SH-SY5Y (cell line): ENCODE results near the gene FEM1C.

Source experiments
- GATA2 ChIP-seq: IDR thresholded peaks from 2 replicates; pipeline ENCODE4 v1.6.1; 2011; ENCODE audit warnings: mild to moderate bottlenecking, low read depth, low read length
- GATA3 ChIP-seq: IDR thresholded peaks from 2 replicates; pipeline ENCODE4 v1.6.1; 2011; ENCODE audit warnings: low read depth, mild to moderate bottlenecking, low read length, moderate library complexity

DNA sequence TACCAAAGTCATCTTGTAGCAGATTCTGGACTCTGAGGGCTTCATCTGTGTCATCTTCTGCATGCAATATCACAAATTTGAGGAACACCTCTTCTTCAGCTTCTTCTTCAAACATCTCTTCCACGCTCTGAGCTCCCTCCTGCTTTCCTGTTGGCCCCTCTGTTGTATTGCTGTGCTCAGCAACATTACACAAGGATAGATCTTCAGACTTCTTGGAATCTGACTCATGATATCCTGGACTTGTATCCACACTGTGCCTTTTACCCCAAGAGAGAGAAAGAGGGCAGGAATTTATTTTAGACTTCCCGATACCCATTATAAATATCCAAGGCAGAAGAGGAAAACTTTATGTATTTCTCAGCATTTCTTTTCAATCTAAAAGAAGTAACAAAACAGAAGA is 36.4 kb upstream of the FEM1C start:
- no peak for TF ChIP-seq GATA2
- no peak for TF ChIP-seq GATA3
